Endodermal cell (in vitro differentiated cells): ENCODE results near the gene C1QBP. TPM values are rescaled to one million over a fixed set of nuclear protein-coding genes. Genes with fewer than 3 reads are reported as not detected.
A peak's percentile ranks its signal among the peaks of the same experiment; 100 is the strongest.

Source experiments
- DNase-seq: peaks from one replicate; pipeline ENCODE4 v3.0.0-alpha.2; 2017
- H3K27ac ChIP-seq: 2 replicates; pipeline ENCODE4 v1.5.1; 2013; ENCODE audit warnings: mild to moderate bottlenecking, low read depth, low read length, moderate library complexity
- H3K27me3 ChIP-seq: 2 replicates; pipeline ENCODE4 v1.6.1; 2013; ENCODE audit warnings: mild to moderate bottlenecking, low read length, moderate library complexity; ENCODE audit not compliant: insufficient read depth, control insufficient read depth, poor library complexity, severe bottlenecking
- H3K36me3 ChIP-seq: 2 replicates; pipeline ENCODE4 v1.7.0; 2013; ENCODE audit warnings: mild to moderate bottlenecking, low read length, moderate library complexity; ENCODE audit not compliant: control insufficient read depth, insufficient read depth
- H3K4me1 ChIP-seq: one replicate; pipeline ENCODE4 v1.7.0; 2013; ENCODE audit warnings: low read length; ENCODE audit not compliant: control insufficient read depth, insufficient read depth
- H3K4me3 ChIP-seq: 2 replicates; pipeline ENCODE4 v1.5.1; 2013; ENCODE audit warnings: mild to moderate bottlenecking, low read length, moderate library complexity
- H3K9ac ChIP-seq: 2 replicates; pipeline ENCODE4 v1.6.1; 2013; ENCODE audit warnings: mild to moderate bottlenecking, low read length, moderate library complexity; ENCODE audit not compliant: poor library complexity, severe bottlenecking; ENCODE audit errors: extremely low read depth
- H3K9me3 ChIP-seq: 2 replicates; pipeline ENCODE4 v1.6.1; 2013; ENCODE audit warnings: mild to moderate bottlenecking, low read length, moderate library complexity; ENCODE audit not compliant: control insufficient read depth
- H3K27ac Mint-ChIP-seq: 2 replicates; pipeline ENCODE4 v1.8.0; 2020; ENCODE audit warnings: mixed read lengths
- H3K27me3 Mint-ChIP-seq: 2 replicates; pipeline ENCODE4 v1.8.0; 2021; ENCODE audit warnings: mild to moderate bottlenecking, mixed read lengths; ENCODE audit not compliant: insufficient read depth
- H3K36me3 Mint-ChIP-seq: 2 replicates; pipeline ENCODE4 v1.8.0; 2020; ENCODE audit warnings: low read depth, mixed read lengths
- H3K4me1 Mint-ChIP-seq: 2 replicates; pipeline ENCODE4 v1.8.0; 2020; ENCODE audit warnings: mixed read lengths
- H3K4me3 Mint-ChIP-seq: 2 replicates; pipeline ENCODE4 v1.8.0; 2020; ENCODE audit warnings: mild to moderate bottlenecking, moderate library complexity, mixed read lengths
- H3K9me3 Mint-ChIP-seq: 2 replicates; pipeline ENCODE4 v1.8.0; 2020; ENCODE audit warnings: mild to moderate bottlenecking, mixed read lengths
- CTCF ChIP-seq: fragments of 200-600 bp; sonication (generic); conservative IDR thresholded peaks from 2 replicates; pipeline ENCODE4 v1.5.0; 2021; ENCODE audit warnings: antibody characterized with exemption, mild to moderate bottlenecking
- WGBS, 2 experiments: methylation state at CpG; one replicate each; pipeline versions ENCODE4 v1.1.5 to v1.1.7; 2013; ENCODE audit warnings: missing lambda C conversion rate in 2 of 2, mixed read lengths in 1 of 2; ENCODE audit not compliant: insufficient coverage in 1 of 2, insufficient read length in 1 of 2; 5-methylcytosine and 5-hydroxymethylcytosine counted together
- total RNA-seq, 2 donors: library from RNA; stranded (reverse); fragmentation: NEBNext Ultra II Directional in 1 of 2; extraction: Animal tissue kit (Norgen Biotek cat#: 25700) in 1 of 2; gene quantifications; 2 replicates in 1 of 2; 3 replicates in 1 of 2; pipeline ENCODE4 v1.2.1, GENCODE V29; 2021

C1QBP gene
- total RNA-seq, 2 donors from 2014 or later = 213 to 217 TPM

- WGBS, 2 experiments = 90 to 95% methylated on average over 2 to 3 of the region's 3 CpGs
Measured at GRCh38 chr17:5472511-5472910, 33.6 kb upstream of the C1QBP start.

GRCh38 chr17:5468075-5468473, 29.1 kb upstream of the C1QBP start:
- Histone ChIP-seq H3K9me3 (no peaks in the 10 kb centered on the region), H3K4me3 (peak overlapping the region; percentile 94), H3K36me3 (peaks cover 20% of the 10 kb centered on the region), H3K9ac (peak overlapping the region; percentile 60), H3K27ac (peak overlapping the region; percentile 40), H3K27me3 (no peaks in the 10 kb centered on the region), H3K4me1 (peaks cover 12% of the 10 kb centered on the region)
- TF ChIP-seq CTCF = no peak
- Mint-ChIP-seq H3K4me3 (peak overlapping the region; percentile 82), H3K4me1 (peaks cover 28% of the 10 kb centered on the region), H3K36me3 (peaks cover 16% of the 10 kb centered on the region), H3K9me3 (no peaks in the 10 kb centered on the region), H3K27me3 (no peaks in the 10 kb centered on the region), H3K27ac (peak overlapping the region; percentile 83)
- DNase-seq = no peak
- 0 to 1% methylated on average over 10 to 17 of the region's 17 CpGs for whole genome bisulfite sequencing, 2 experiments

More at GRCh38 chr17:5472511-5472910, 33.6 kb upstream of the C1QBP start:
- Mint-ChIP-seq H3K36me3 (peaks cover 44% of the 10 kb centered on the region), H3K27ac (no peak overlapping the region), H3K27me3 (no peaks in the 10 kb centered on the region), H3K4me1 (peaks cover 3% of the 10 kb centered on the region), H3K9me3 (peaks cover 7% of the 10 kb centered on the region), H3K4me3 (no peak overlapping the region)
- peaks cover under 1% of the 10 kb centered on the region for H3K9me3 ChIP-seq
- no peaks in the 10 kb centered on the region for H3K27me3 ChIP-seq
- TF ChIP-seq CTCF = no peak
- H3K4me1 ChIP-seq = no peaks in the 10 kb centered on the region
- no peak overlapping the region for H3K27ac ChIP-seq
- DNase-seq = no peak
- no peak overlapping the region for H3K4me3 ChIP-seq
- H3K36me3 ChIP-seq = peaks cover 57% of the 10 kb centered on the region
- H3K9ac ChIP-seq = no peak overlapping the region

- H3K4me3 ChIP-seq = peak overlapping the region; percentile 94
- Mint-ChIP-seq H3K27me3 (no peaks in the 10 kb centered on the region), H3K9me3 (no peaks in the 10 kb centered on the region), H3K36me3 (peaks cover 16% of the 10 kb centered on the region), H3K4me3 (peak overlapping the region; percentile 82), H3K27ac (peak overlapping the region; percentile 83), H3K4me1 (peaks cover 28% of the 10 kb centered on the region)
- H3K36me3 ChIP-seq = peaks cover 13% of the 10 kb centered on the region
- DNase-seq = no peak
- no peaks in the 10 kb centered on the region for H3K27me3 ChIP-seq
- peaks cover 12% of the 10 kb centered on the region for H3K4me1 ChIP-seq
- no peak overlapping the region for H3K27ac ChIP-seq
- no peaks in the 10 kb centered on the region for H3K9me3 ChIP-seq
- no peak for TF ChIP-seq CTCF
- 2 to 5% methylated on average over 3 to 8 of the region's 8 CpGs for WGBS, 2 experiments
- peak overlapping the region; percentile 60 for H3K9ac ChIP-seq
Measured at GRCh38 chr17:5467416-5467815, 28.5 kb upstream of the C1QBP start.
